GM12874 (cell line): ENCODE results near the gene TSNAX.

Experiments used
- CTCF ChIP-seq: IDR thresholded peaks from 2 replicates; pipeline ENCODE4 v1.5.1; 2011; ENCODE audit warnings: low read depth, mild to moderate bottlenecking, control low read depth, low read length, moderate library complexity; ENCODE audit not compliant: insufficient read depth

The TSNAX gene

GRCh38 chr1:231584921-231585320, 56.5 kb downstream of the TSNAX start:
- no peak for TF ChIP-seq CTCF

- peak; percentile 72 for TF ChIP-seq CTCF
These were observed 62.2 kb downstream of the TSNAX start for GRCh38 chr1:231590453-231591198.

GRCh38 chr1:231591466-231591865, 63.0 kb downstream of the TSNAX start:
- no peak for TF ChIP-seq CTCF

GRCh38 chr1:231592809-231593208, 64.3 kb downstream of the TSNAX start:
- TF ChIP-seq CTCF, result no peak

GRCh38 chr1:231594123-231594522, 65.7 kb downstream of the TSNAX start:
- TF ChIP-seq CTCF, result no peak

GRCh38 chr1:231594749-231595148, 66.3 kb downstream of the TSNAX start:
- no peak for TF ChIP-seq CTCF

GRCh38 chr1:231596337-231596791, 67.9 kb downstream of the TSNAX start:
- TF ChIP-seq CTCF, result no peak

- no peak for TF ChIP-seq CTCF
These were observed 69.5 kb downstream of the TSNAX start for GRCh38 chr1:231597971-231598370.
